Esophagus squamous epithelium (tissue), 5 donors: Measurements from ENCODE around the gene C6orf163. TPM values are rescaled to one million over a fixed set of nuclear protein-coding genes. Genes with fewer than 3 reads are reported as not detected.

Source experiments
- DNase-seq: peaks from one replicate; lab custom pipeline; 2025; lab: John Stamatoyannopoulos, UW
- H3K27ac ChIP-seq, 4 donors: fragments of 200-600 bp; sonication (generic); one replicate each; pipeline ENCODE4 v1.5.1; 2016 to 2019; ENCODE audit warnings: mild to moderate bottlenecking in 1 of 4
- H3K27me3 ChIP-seq, 4 donors: fragments of 200-600 bp; sonication (generic); 1 replicate in 3 of 4; 2 replicates in 1 of 4; pipeline versions ENCODE4 v1.5.1 to v1.6.0; 2017 to 2021; ENCODE audit warnings: antibody characterized with exemption in 1 of 4
- H3K36me3 ChIP-seq, 3 donors: fragments of 200-600 bp; sonication (generic); one replicate each; pipeline ENCODE4 v1.5.1; 2016 to 2019
- H3K4me1 ChIP-seq, 3 donors: fragments of 200-600 bp; sonication (generic); one replicate each; pipeline ENCODE4 v1.5.1; 2017 to 2019
- H3K4me3 ChIP-seq, 4 donors: fragments of 200-600 bp; sonication (generic); 1 replicate in 3 of 4; 2 replicates in 1 of 4; pipeline ENCODE4 v1.5.1; 2016 to 2019; ENCODE audit warnings: mild to moderate bottlenecking in 2 of 4, moderate library complexity in 1 of 4
- H3K9me3 ChIP-seq, 3 donors: fragments of 200-600 bp; sonication (generic); one replicate each; pipeline ENCODE4 v1.5.1; 2016 to 2019
- CTCF ChIP-seq, 6 experiments: fragments of 450-650 bp in 4 of 6; fragments of 200-600 bp in 2 of 6; sonication (generic) in 2 of 6; IDR thresholded peaks; one replicate each; pipeline ENCODE4 v1.5.1; 2016 to 2019; ENCODE audit warnings: antibody characterized with exemption in 6 of 6, mild to moderate bottlenecking in 4 of 6, moderate library complexity in 4 of 6
- POLR2A ChIP-seq, 4 donors: fragments of 450-650 bp; IDR thresholded peaks; one replicate each; pipeline ENCODE4 v1.6.1; 2017; ENCODE audit warnings: antibody characterized with exemption in 4 of 4, mild to moderate bottlenecking in 4 of 4, moderate library complexity in 3 of 4
- WGBS, 2 donors: methylation state at CpG; one replicate each; pipeline ENCODE4 v1.1.5; 2018; 5-methylcytosine and 5-hydroxymethylcytosine counted together
- intact Hi-C: fragments of 100-400 bp; cut with DNase I; formaldehyde crosslinking; loops from one replicate; pipeline ENCODE4 v1.15.0; 2022
- total RNA-seq, 4 donors: library from RNA; depleted of rRNA; stranded (reverse); fragments of >200 nt; gene quantifications; one replicate each; pipeline ENCODE4 v1.1.0, GENCODE V29; 2016
- donor health status: DM: yes; HTN: yes; CAD: no.

The C6orf163 gene
- total RNA-seq, 4 donors from 2014 or later = 0.35 to 3.1 (median 1.2) TPM

- Histone ChIP-seq H3K27me3 (no peaks in the 10 kb centered on the region), H3K4me1 (no peaks in the 10 kb centered on the region), H3K27ac (no peak overlapping the region), H3K4me3 (no peak overlapping the region), H3K36me3 (no peaks in the 10 kb centered on the region), H3K9me3 (no peaks in the 10 kb centered on the region)
- WGBS, 2 donors = 89% methylated on average over 4 of the region's 4 CpGs
- TF ChIP-seq POLR2A (IDR thresholded peaks at IDR 0.05) = no peak
- TF ChIP-seq CTCF (IDR thresholded peaks at IDR 0.05) = no peak
- intact Hi-C loops = no loop called here
- DNase-seq = no peak
Measured at GRCh38 chr6:87356181-87356580, 11.6 kb downstream of the C6orf163 start.

GRCh38 chr6:87357479-87358196 is 13.0 kb downstream of the C6orf163 start:
- Histone ChIP-seq H3K9me3 (no peaks in the 10 kb centered on the region), H3K36me3 (no peaks in the 10 kb centered on the region), H3K27me3 (no peaks in the 10 kb centered on the region), H3K4me3 (no peak overlapping the region), H3K4me1 (no peaks in the 10 kb centered on the region), H3K27ac (no peak overlapping the region)
- DNase-seq = no peak
- 82 to 83% methylated on average over 3 of the region's 3 CpGs for WGBS, 2 donors
- TF ChIP-seq CTCF (IDR thresholded peaks at IDR 0.05) (no peak), POLR2A (IDR thresholded peaks at IDR 0.05) (no peak)
- intact Hi-C loops = no loop called here

- intact Hi-C loops = no loop called here
- 57 to 77% methylated on average over 5 of the region's 5 CpGs for WGBS, 2 donors
- no peak for TF ChIP-seq CTCF (IDR thresholded peaks at IDR 0.05)
- no peak for TF ChIP-seq POLR2A (IDR thresholded peaks at IDR 0.05)
Measured at GRCh38 chr6:87364602-87365252, 20.1 kb downstream of the C6orf163 start.

GRCh38 chr6:87366072-87366827 is 21.6 kb downstream of the C6orf163 start:
- 76 to 89% methylated on average over 4 of the region's 4 CpGs for WGBS, 2 donors
- Histone ChIP-seq H3K4me3 (no peak overlapping the region), H3K36me3 (no peaks in the 10 kb centered on the region), H3K4me1 (no peaks in the 10 kb centered on the region), H3K27ac (no peak overlapping the region), H3K27me3 (no peaks in the 10 kb centered on the region), H3K9me3 (peaks cover 0 to 5% (median 0%) of the 10 kb centered on the region in 3 donors)
- DNase-seq = no peak
- TF ChIP-seq POLR2A (IDR thresholded peaks at IDR 0.05) (no peak), CTCF (IDR thresholded peaks at IDR 0.05) (no peak)
- intact Hi-C loops = no loop called here

More at GRCh38 chr6:87364602-87365252, 20.1 kb downstream of the C6orf163 start:
- Histone ChIP-seq H3K36me3 (no peaks in the 10 kb centered on the region), H3K4me3 (no peak overlapping the region), H3K9me3 (peaks cover 0 to 5% (median 0%) of the 10 kb centered on the region in 3 donors), H3K27me3 (no peaks in the 10 kb centered on the region), H3K4me1 (no peaks in the 10 kb centered on the region), H3K27ac (no peak overlapping the region)
- no peak for DNase-seq
